Mesenchymal stem cell (in vitro differentiated cells and primary cell): ENCODE data around the gene CROCC.
A peak's percentile ranks its signal among the peaks of the same experiment; 100 is the strongest.
"Not testable (repeated sequence)": the region's sequence is repeated elsewhere in the genome, so short reads cannot be mapped to it uniquely, and the experiment has no call there.

ENCODE experiments used
- DNase-seq: peaks from one replicate; pipeline ENCODE4 v3.0.0-alpha.2; 2013
- H2AFZ ChIP-seq: one replicate; pipeline ENCODE4 v1.6.1; 2013; ENCODE audit warnings: low read depth, mild to moderate bottlenecking, control low read depth, inconsistent platforms, low read length, moderate library complexity
- H2AK5ac ChIP-seq: 2 replicates; pipeline ENCODE4 v1.6.1; 2013; ENCODE audit warnings: low read length, moderate library complexity, mild to moderate bottlenecking, inconsistent platforms; ENCODE audit not compliant: severe bottlenecking
- H2BK120ac ChIP-seq: one replicate; pipeline ENCODE4 v1.6.1; 2013; ENCODE audit warnings: low read depth, mild to moderate bottlenecking, inconsistent platforms, low read length, moderate library complexity
- H2BK12ac ChIP-seq, 2 experiments: one replicate each; pipeline ENCODE4 v1.6.1; 2013; ENCODE audit warnings: inconsistent platforms in 2 of 2, low read length in 2 of 2, mild to moderate bottlenecking in 2 of 2, moderate library complexity in 2 of 2, control low read depth in 1 of 2
- H2BK15ac ChIP-seq: one replicate; pipeline ENCODE4 v1.6.1; 2013; ENCODE audit warnings: mild to moderate bottlenecking, low read depth, inconsistent platforms; ENCODE audit not compliant: poor library complexity, severe bottlenecking
- H2BK5ac ChIP-seq: 2 replicates; pipeline ENCODE4 v1.6.1; 2013; ENCODE audit warnings: low read depth, mild to moderate bottlenecking, low read length, control low read depth, inconsistent platforms; ENCODE audit not compliant: poor library complexity, severe bottlenecking
- H3K14ac ChIP-seq, 2 experiments: one replicate each; pipeline ENCODE4 v1.6.1; 2013; ENCODE audit warnings: inconsistent platforms in 2 of 2, low read length in 2 of 2, control low read depth in 1 of 2, mild to moderate bottlenecking in 1 of 2, moderate library complexity in 1 of 2
- H3K18ac ChIP-seq, 2 experiments: one replicate each; pipeline ENCODE4 v1.6.1; 2013; ENCODE audit warnings: inconsistent platforms in 2 of 2, low read length in 2 of 2, control low read depth in 1 of 2, low read depth in 1 of 2, mild to moderate bottlenecking in 1 of 2
- H3K23ac ChIP-seq, 2 experiments: one replicate each; pipeline ENCODE4 v1.6.1; 2013; ENCODE audit warnings: inconsistent platforms in 2 of 2, low read length in 2 of 2, mild to moderate bottlenecking in 2 of 2, moderate library complexity in 2 of 2, control low read depth in 1 of 2
- H3K27ac ChIP-seq: 2 replicates; pipeline ENCODE4 v1.5.1; 2013; ENCODE audit warnings: mild to moderate bottlenecking, moderate library complexity, low read length, control low read depth, inconsistent platforms; ENCODE audit not compliant: poor library complexity, severe bottlenecking
- H3K27me3 ChIP-seq, 2 experiments: 2 replicates each; pipeline versions ENCODE4 v1.6.1 to v1.7.0; 2013; ENCODE audit warnings: low read length in 2 of 2, mild to moderate bottlenecking in 2 of 2, moderate library complexity in 2 of 2, control low read depth in 1 of 2, inconsistent platforms in 1 of 2; ENCODE audit not compliant: control insufficient read depth in 1 of 2, insufficient read depth in 1 of 2
- H3K36me3 ChIP-seq, 2 experiments: 2 replicates each; pipeline versions ENCODE4 v1.6.1 to v1.7.0; 2013; ENCODE audit warnings: low read length in 2 of 2, control low read depth in 1 of 2, inconsistent platforms in 1 of 2, low read depth in 1 of 2, mild to moderate bottlenecking in 1 of 2; ENCODE audit not compliant: insufficient read depth in 2 of 2, control insufficient read depth in 1 of 2
- H3K4ac ChIP-seq, 2 experiments: one replicate each; pipeline ENCODE4 v1.6.1; 2013; ENCODE audit warnings: inconsistent platforms in 2 of 2, low read length in 2 of 2, mild to moderate bottlenecking in 2 of 2, moderate library complexity in 2 of 2, control low read depth in 1 of 2, low read depth in 1 of 2
- H3K4me1 ChIP-seq: 2 replicates; pipeline ENCODE4 v1.6.1; 2013; ENCODE audit warnings: low read depth, low read length, control low read depth; ENCODE audit not compliant: control insufficient read depth, insufficient read depth
- H3K4me2 ChIP-seq: 2 replicates; pipeline ENCODE4 v1.6.1; 2013; ENCODE audit warnings: low read length, mild to moderate bottlenecking, inconsistent platforms; ENCODE audit not compliant: poor library complexity, severe bottlenecking
- H3K4me3 ChIP-seq, 2 experiments: 2 replicates each; pipeline versions ENCODE4 v1.5.1 to v1.7.0; 2013; ENCODE audit warnings: low read length in 2 of 2, mild to moderate bottlenecking in 2 of 2, control low read depth in 1 of 2, low read depth in 1 of 2; ENCODE audit not compliant: insufficient read depth in 1 of 2
- H3K79me1 ChIP-seq: replicated peaks from 2 replicates; pipeline ENCODE4 v1.6.1; 2013; ENCODE audit warnings: mild to moderate bottlenecking, control low read depth, low read length, inconsistent platforms; ENCODE audit not compliant: poor library complexity, severe bottlenecking
- H3K9ac ChIP-seq: 2 replicates; pipeline ENCODE4 v1.7.0; 2013; ENCODE audit warnings: mild to moderate bottlenecking, low read length, moderate library complexity
- H3K9me3 ChIP-seq: 2 replicates; pipeline ENCODE4 v1.7.0; 2013; ENCODE audit warnings: mild to moderate bottlenecking, low read length; ENCODE audit not compliant: control insufficient read depth
- H4K8ac ChIP-seq: one replicate; pipeline ENCODE4 v1.6.1; 2013; ENCODE audit warnings: inconsistent platforms, mild to moderate bottlenecking, low read length, moderate library complexity
- H4K91ac ChIP-seq: one replicate; pipeline ENCODE4 v1.6.1; 2013; ENCODE audit warnings: mild to moderate bottlenecking, low read length, inconsistent platforms
- WGBS: methylation state at CpG from one replicate; pipeline ENCODE4 v1.1.7; 2013; ENCODE audit warnings: mixed read lengths; 5-methylcytosine and 5-hydroxymethylcytosine counted together

Gene CROCC

DNA sequence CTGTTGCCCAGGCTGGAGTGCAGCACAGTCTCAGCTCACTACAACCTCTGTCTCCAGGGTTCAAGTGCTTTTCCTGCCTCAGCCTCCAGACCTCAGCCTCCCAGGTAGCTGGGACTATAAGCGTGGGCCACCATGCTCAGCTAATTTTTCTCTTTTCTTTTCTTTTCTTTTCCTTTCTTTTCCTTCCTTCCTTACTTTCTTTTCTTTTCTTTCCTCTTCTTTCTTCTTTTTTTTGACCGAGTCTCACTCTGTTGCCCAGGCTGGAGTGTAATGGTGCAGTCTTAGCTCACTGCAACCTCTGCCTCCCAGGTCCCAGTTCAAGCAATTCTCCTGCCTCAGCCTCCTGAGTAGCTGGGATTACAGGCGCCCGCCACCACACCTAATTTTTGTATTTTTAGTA lies 42.4 kb downstream of the CROCC start:
- not testable (repeated sequence) for H2BK15ac ChIP-seq, H4K91ac ChIP-seq, H3K23ac ChIP-seq, H3K27ac ChIP-seq, H3K27me3 ChIP-seq, H3K79me1 ChIP-seq, H2AK5ac ChIP-seq, H2BK120ac ChIP-seq, H2AFZ ChIP-seq, H2BK5ac ChIP-seq, H3K4ac ChIP-seq, H3K14ac ChIP-seq, H3K4me3 ChIP-seq, H2BK12ac ChIP-seq, DNase-seq, H4K8ac ChIP-seq, H3K4me2 ChIP-seq, H3K18ac ChIP-seq, H3K9ac ChIP-seq, H3K9me3 ChIP-seq
- Histone ChIP-seq H3K4me1 (peaks cover 43% of the 10 kb centered on the region), H3K36me3 (peaks cover 28 to 33% of the 10 kb centered on the region in 2 experiments)
- 94% methylated on average over 4 of the region's 4 CpGs for WGBS

DNA sequence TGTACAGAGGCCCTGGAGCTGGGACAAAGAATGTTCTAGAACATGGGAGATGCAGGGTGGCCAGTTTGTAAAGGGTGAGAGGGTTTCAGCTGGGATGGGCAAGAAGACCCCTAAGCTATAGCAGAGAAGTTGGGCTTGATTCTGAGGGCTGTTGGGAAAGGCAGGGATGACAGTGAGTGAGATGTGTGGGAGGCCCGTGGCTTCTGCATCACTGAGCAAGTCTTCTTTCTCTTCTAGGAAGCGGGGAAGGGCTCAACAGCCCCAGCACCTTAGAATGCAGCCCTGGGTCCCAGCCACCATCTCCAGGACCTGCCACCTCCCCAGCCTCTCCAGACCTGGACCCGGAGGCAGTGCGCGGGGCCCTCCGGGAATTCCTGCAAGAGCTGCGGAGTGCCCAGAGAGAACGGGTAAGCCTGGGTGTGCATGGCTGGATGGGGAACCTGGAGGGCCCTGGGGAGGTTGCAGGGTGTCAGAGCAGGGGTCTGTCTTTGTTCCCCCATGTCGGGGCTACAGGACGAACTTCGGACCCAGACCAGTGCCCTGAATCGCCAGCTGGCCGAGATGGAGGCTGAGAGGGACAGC lies 43.8 kb downstream of the CROCC start:
- no peak overlapping the region for H3K4ac ChIP-seq
- H3K14ac ChIP-seq = no peak overlapping the region
- H4K8ac ChIP-seq = no peak overlapping the region
- no peaks in the 10 kb centered on the region for H3K27me3 ChIP-seq
- H3K4me2 ChIP-seq = no peak overlapping the region
- H3K18ac ChIP-seq = no peak overlapping the region
- peaks cover 31 to 47% of the 10 kb centered on the region in 2 experiments for H3K36me3 ChIP-seq
- H2BK15ac ChIP-seq = no peak overlapping the region
- no peaks in the 10 kb centered on the region for H3K9me3 ChIP-seq
- no peak overlapping the region for H2AFZ ChIP-seq
- no peak overlapping the region for H3K23ac ChIP-seq
- H3K27ac ChIP-seq = no peak overlapping the region
- no peak overlapping the region for H2BK120ac ChIP-seq
- H3K79me1 ChIP-seq = peaks cover 3% of the 10 kb centered on the region
- no peak overlapping the region for H3K4me3 ChIP-seq
- H3K4me1 ChIP-seq = peaks cover 43% of the 10 kb centered on the region
- H2AK5ac ChIP-seq = no peak overlapping the region
- H4K91ac ChIP-seq = no peak overlapping the region
- no peak overlapping the region for H2BK5ac ChIP-seq
- no peak for DNase-seq
- WGBS = 98% methylated on average over 12 of the region's 13 CpGs
- H2BK12ac ChIP-seq = no peak overlapping the region
- H3K9ac ChIP-seq = no peak overlapping the region

GRCh38 chr1:16966282-16966681 lies 44.6 kb downstream of the CROCC start:
- no peak overlapping the region for H3K9ac ChIP-seq
- H4K8ac ChIP-seq = no peak overlapping the region
- no peaks in the 10 kb centered on the region for H3K27me3 ChIP-seq
- H3K9me3 ChIP-seq = no peaks in the 10 kb centered on the region
- no peak overlapping the region for H4K91ac ChIP-seq
- no peak overlapping the region for H3K4me2 ChIP-seq
- H2BK15ac ChIP-seq = no peak overlapping the region
- no peak overlapping the region for H3K4ac ChIP-seq
- 97% methylated on average over 22 of the region's 22 CpGs for WGBS
- H3K36me3 ChIP-seq = peaks cover 38 to 54% of the 10 kb centered on the region in 2 experiments
- H3K4me1 ChIP-seq = peaks cover 41% of the 10 kb centered on the region
- H3K27ac ChIP-seq = no peak overlapping the region
- no peak overlapping the region for H3K23ac ChIP-seq
- H2AFZ ChIP-seq = no peak overlapping the region
- no peak overlapping the region for H3K4me3 ChIP-seq
- no peak overlapping the region for H3K18ac ChIP-seq
- H2BK5ac ChIP-seq = no peak overlapping the region
- no peak overlapping the region for H2AK5ac ChIP-seq
- H2BK12ac ChIP-seq = no peak overlapping the region
- H2BK120ac ChIP-seq = no peak overlapping the region
- DNase-seq = no peak
- peaks cover 3% of the 10 kb centered on the region for H3K79me1 ChIP-seq
- H3K14ac ChIP-seq = no peak overlapping the region

DNA sequence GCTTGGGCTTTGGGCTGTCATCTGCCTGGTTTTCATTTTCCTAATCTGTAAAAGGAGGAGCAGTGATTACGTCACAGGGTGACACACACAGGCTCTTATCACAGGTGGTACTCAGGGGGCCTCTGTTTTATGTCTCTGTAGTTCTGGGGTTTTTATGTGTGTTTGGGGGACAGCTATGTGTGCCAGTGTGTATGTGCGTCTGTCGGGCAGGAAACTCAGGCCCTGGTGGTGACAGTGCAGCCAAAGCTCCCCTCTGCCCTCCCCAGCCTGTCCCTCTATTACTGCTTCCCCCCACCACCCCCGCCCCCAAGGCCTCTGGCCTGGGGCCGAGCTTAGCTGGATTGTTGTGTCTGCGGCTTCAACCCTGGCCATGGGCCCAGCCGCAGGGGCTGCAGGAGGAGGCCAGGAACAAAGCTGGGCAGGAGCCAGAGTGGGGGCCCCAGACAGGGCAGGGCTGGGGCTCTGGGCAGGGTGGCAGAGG lies 45.4 kb downstream of the CROCC start:
- Histone ChIP-seq H4K91ac (no peak overlapping the region), H3K36me3 (peaks cover 42 to 63% of the 10 kb centered on the region in 2 experiments), H3K4me2 (no peak overlapping the region), H3K9ac (no peak overlapping the region), H3K4ac (no peak overlapping the region), H3K79me1 (no peaks in the 10 kb centered on the region), H3K27ac (peak overlapping the region; percentile 33), H2BK15ac (no peak overlapping the region), H3K9me3 (no peaks in the 10 kb centered on the region), H2AFZ (no peak overlapping the region), H3K27me3 (no peaks in the 10 kb centered on the region), H2BK120ac (no peak overlapping the region), H3K14ac (peak overlapping the region in 1 of 2 experiments; percentile 13), H2AK5ac (peak overlapping the region; percentile 46), H3K23ac (no peak overlapping the region), H4K8ac (no peak overlapping the region), H2BK12ac (no peak overlapping the region), H2BK5ac (peak overlapping the region; percentile 59), H3K18ac (no peak overlapping the region), H3K4me3 (peak overlapping the region in 1 of 2 experiments; percentile 8), H3K4me1 (peaks cover 47% of the 10 kb centered on the region)
- peak; percentile 45 for DNase-seq
- WGBS = 66% methylated on average over 7 of the region's 7 CpGs
